Neural progenitor cell (in vitro differentiated cells): ENCODE data around the gene P2RY13. TPM values are rescaled to one million over a fixed set of nuclear protein-coding genes. Genes with fewer than 3 reads are reported as not detected.

Experiments used
- DNase-seq: peaks from one replicate; pipeline ENCODE4 v3.0.0-alpha.2; 2016; ENCODE audit warnings: low spot score
- H2AFZ ChIP-seq: fragments of 200-600 bp; sonication (generic); replicated peaks from 2 replicates; pipeline ENCODE4 v1.6.1; 2016; ENCODE audit warnings: antibody characterized with exemption
- H3F3A ChIP-seq: fragments of 200-600 bp; sonication (generic); 2 replicates; pipeline ENCODE4 v1.6.1; 2016; ENCODE audit warnings: antibody characterized with exemption, low read depth
- H3K27ac ChIP-seq: fragments of 200-600 bp; sonication (generic); 2 replicates; pipeline ENCODE4 v1.5.1; 2016; ENCODE audit warnings: mild to moderate bottlenecking
- H3K27me3 ChIP-seq: fragments of 200-600 bp; sonication (generic); 2 replicates; pipeline ENCODE4 v1.6.1; 2016; ENCODE audit warnings: mild to moderate bottlenecking, moderate library complexity
- H3K36me3 ChIP-seq: fragments of 200-600 bp; sonication (generic); 2 replicates; pipeline ENCODE4 v1.5.1; 2016
- H3K4me1 ChIP-seq: fragments of 200-600 bp; sonication (generic); 2 replicates; pipeline ENCODE4 v1.6.1; 2016; ENCODE audit warnings: mixed run types
- H3K4me2 ChIP-seq: fragments of 200-600 bp; sonication (generic); 2 replicates; pipeline ENCODE4 v1.6.1; 2016
- H3K4me3 ChIP-seq: fragments of 200-600 bp; sonication (generic); 2 replicates; pipeline ENCODE4 v1.5.1; 2016
- H3K79me2 ChIP-seq: fragments of 200-600 bp; sonication (generic); 2 replicates; pipeline ENCODE4 v1.6.1; 2016; ENCODE audit warnings: low read depth
- H3K9ac ChIP-seq: fragments of 200-600 bp; sonication (generic); 2 replicates; pipeline ENCODE4 v1.6.1; 2016
- H3K9me3 ChIP-seq: fragments of 200-600 bp; sonication (generic); 2 replicates; pipeline ENCODE4 v1.5.1; 2016; ENCODE audit warnings: low read depth
- H4K20me1 ChIP-seq: fragments of 200-600 bp; sonication (generic); 2 replicates; pipeline ENCODE4 v1.6.1; 2016; ENCODE audit warnings: low read depth
- H3K27ac Mint-ChIP-seq: 3 replicates; pipeline ENCODE4 v1.8.0; 2021; ENCODE audit warnings: mixed read lengths
- H3K27me3 Mint-ChIP-seq: 2 replicates; pipeline ENCODE4 v1.8.0; 2022; ENCODE audit warnings: low read depth, mild to moderate bottlenecking, inconsistent platforms, moderate library complexity, mixed read lengths; ENCODE audit not compliant: insufficient read depth
- H3K36me3 Mint-ChIP-seq: 3 replicates; pipeline ENCODE4 v1.8.0; 2021; ENCODE audit warnings: mixed read lengths
- H3K4me1 Mint-ChIP-seq: 3 replicates; pipeline ENCODE4 v1.8.0; 2021; ENCODE audit warnings: mixed read lengths
- H3K4me3 Mint-ChIP-seq: 3 replicates; pipeline ENCODE4 v1.8.0; 2021; ENCODE audit warnings: mild to moderate bottlenecking, moderate library complexity, mixed read lengths
- H3K9me3 Mint-ChIP-seq: 3 replicates; pipeline ENCODE4 v1.8.0; 2020; ENCODE audit warnings: mixed read lengths
- CTCF ChIP-seq: fragments of 200-600 bp; sonication (generic); IDR thresholded peaks from 2 replicates; pipeline ENCODE4 v1.5.1; 2017; ENCODE audit warnings: antibody characterized with exemption, mild to moderate bottlenecking
- EZH2 ChIP-seq: fragments of 200-600 bp; sonication (generic); IDR thresholded peaks from 2 replicates; pipeline ENCODE4 v1.6.1; 2017; ENCODE audit warnings: antibody characterized with exemption, mild to moderate bottlenecking, moderate library complexity
- EZH2phosphoT487 ChIP-seq: fragments of 200-600 bp; sonication (generic); IDR thresholded peaks from 2 replicates; pipeline ENCODE4 v1.6.1; 2017; ENCODE audit warnings: antibody characterized with exemption
- total RNA-seq: library from RNA; depleted of rRNA; stranded (reverse); fragments of >200 nt; gene quantifications from 2 replicates; pipeline ENCODE4 v1.2.3, GENCODE V29; 2015; ENCODE audit warnings: low replicate concordance

The P2RY13 gene
- total RNA-seq, 1 donor from 2014 or later = not detected

GRCh38 chr3:151300539-151300938 lies 28.8 kb downstream of the P2RY13 start:
- Histone ChIP-seq H3K27ac (no peak overlapping the region), H3K9ac (no peak overlapping the region), H3K79me2 (no peaks in the 10 kb centered on the region), H3K9me3 (no peaks in the 10 kb centered on the region), H3F3A (peaks cover 5% of the 10 kb centered on the region), H4K20me1 (no peaks in the 10 kb centered on the region), H3K4me3 (no peak overlapping the region), H3K4me1 (peaks cover 5% of the 10 kb centered on the region), H3K36me3 (no peaks in the 10 kb centered on the region), H3K27me3 (no peaks in the 10 kb centered on the region), H2AFZ (no peak overlapping the region), H3K4me2 (no peak overlapping the region)
- Mint-ChIP-seq H3K4me3 (no peak overlapping the region), H3K27ac (no peak overlapping the region), H3K9me3 (no peaks in the 10 kb centered on the region), H3K36me3 (peaks cover 5% of the 10 kb centered on the region), H3K4me1 (peaks cover 6% of the 10 kb centered on the region), H3K27me3 (no peaks in the 10 kb centered on the region)
- DNase-seq = no peak
- TF ChIP-seq EZH2 (no peak), EZH2phosphoT487 (no peak), CTCF (no peak)

- Histone ChIP-seq H4K20me1 (no peaks in the 10 kb centered on the region), H3K9me3 (no peaks in the 10 kb centered on the region), H3K27ac (no peak overlapping the region), H3K9ac (no peak overlapping the region), H3K36me3 (no peaks in the 10 kb centered on the region), H3K79me2 (no peaks in the 10 kb centered on the region), H2AFZ (no peak overlapping the region), H3F3A (no peaks in the 10 kb centered on the region), H3K27me3 (no peaks in the 10 kb centered on the region), H3K4me2 (no peak overlapping the region), H3K4me3 (no peak overlapping the region), H3K4me1 (no peaks in the 10 kb centered on the region)
- no peak overlapping the region for H3K4me3 Mint-ChIP-seq
- H3K27ac Mint-ChIP-seq = no peak overlapping the region
- no peak for DNase-seq
- TF ChIP-seq EZH2phosphoT487 (no peak), EZH2 (no peak), CTCF (no peak)
- peaks cover 3% of the 10 kb centered on the region for H3K4me1 Mint-ChIP-seq
- H3K36me3 Mint-ChIP-seq = peaks cover 5% of the 10 kb centered on the region
- no peaks in the 10 kb centered on the region for H3K9me3 Mint-ChIP-seq
- H3K27me3 Mint-ChIP-seq = no peaks in the 10 kb centered on the region
Observed at GRCh38 chr3:151299006-151299405, 30.3 kb downstream of the P2RY13 start.

GRCh38 chr3:151297429-151297828 lies 31.9 kb downstream of the P2RY13 start:
- Mint-ChIP-seq H3K9me3 (no peaks in the 10 kb centered on the region), H3K36me3 (no peaks in the 10 kb centered on the region), H3K27ac (no peak overlapping the region), H3K4me3 (no peak overlapping the region), H3K4me1 (peaks cover 3% of the 10 kb centered on the region), H3K27me3 (no peaks in the 10 kb centered on the region)
- Histone ChIP-seq H3F3A (no peaks in the 10 kb centered on the region), H3K9me3 (no peaks in the 10 kb centered on the region), H3K79me2 (no peaks in the 10 kb centered on the region), H3K27ac (no peak overlapping the region), H3K4me1 (no peaks in the 10 kb centered on the region), H3K36me3 (no peaks in the 10 kb centered on the region), H4K20me1 (no peaks in the 10 kb centered on the region), H2AFZ (no peak overlapping the region), H3K9ac (no peak overlapping the region), H3K4me3 (no peak overlapping the region), H3K4me2 (no peak overlapping the region), H3K27me3 (no peaks in the 10 kb centered on the region)
- DNase-seq = no peak
- TF ChIP-seq EZH2phosphoT487 (no peak), CTCF (no peak), EZH2 (no peak)

GRCh38 chr3:151296226-151296625 lies 33.1 kb downstream of the P2RY13 start:
- H3K79me2 ChIP-seq = no peaks in the 10 kb centered on the region
- no peak overlapping the region for H3K4me2 ChIP-seq
- Mint-ChIP-seq H3K27ac (no peak overlapping the region), H3K9me3 (no peaks in the 10 kb centered on the region), H3K27me3 (no peaks in the 10 kb centered on the region), H3K4me3 (no peak overlapping the region), H3K36me3 (no peaks in the 10 kb centered on the region), H3K4me1 (peaks cover 3% of the 10 kb centered on the region)
- H3K27ac ChIP-seq = no peak overlapping the region
- H3K4me3 ChIP-seq = no peak overlapping the region
- no peaks in the 10 kb centered on the region for H3K36me3 ChIP-seq
- no peaks in the 10 kb centered on the region for H3K9me3 ChIP-seq
- no peak overlapping the region for H3K9ac ChIP-seq
- no peaks in the 10 kb centered on the region for H3K4me1 ChIP-seq
- H4K20me1 ChIP-seq = no peaks in the 10 kb centered on the region
- no peaks in the 10 kb centered on the region for H3F3A ChIP-seq
- H2AFZ ChIP-seq = no peak overlapping the region
- DNase-seq = no peak
- TF ChIP-seq EZH2 (no peak), EZH2phosphoT487 (no peak), CTCF (no peak)
- no peaks in the 10 kb centered on the region for H3K27me3 ChIP-seq
